ENCODE measurements around the gene NT5M. TPM values are rescaled to one million over a fixed set of nuclear protein-coding genes. Genes with fewer than 3 reads are reported as not detected.

Gene NT5M
- polyA plus RNA-seq, 3 donors, result 0.23 to 0.57 (median 0.25) TPM

GRCh38 chr17:17359271-17359670 is 56.1 kb downstream of the NT5M start:
- intact Hi-C loops (cut with micrococcal nuclease), result loop anchor here (5.0 kb wide), 2 partner anchors 78 to 138 kb away; partner anchors contain the start of gene RASD1 (in 1 of the 2)

GRCh38 chr17:17360087-17360730 is 57.0 kb downstream of the NT5M start:
- Mint-ChIP-seq H3K4me1 (no peaks in the 10 kb centered on the region), H3K27ac (no peak overlapping the region), H3K4me3 (no peak overlapping the region), H3K36me3 (no peaks in the 10 kb centered on the region), H3K27me3 (ENCODE audit: low read depth in 3 of 3) (peaks cover 0 to 9% (median 5%) of the 10 kb centered on the region in 3 donors), H3K9me3 (peaks cover 3 to 14% (median 6%) of the 10 kb centered on the region in 7 donors)
- peaks cover 0 to under 1% of the 10 kb centered on the region in 2 donors for H3K4me1 ChIP-seq (ENCODE audit: control insufficient read depth in 1 of 2, insufficient read depth in 2 of 2, low read length in 2 of 2)
- no peaks in the 10 kb centered on the region for H3K36me3 ChIP-seq (replicated peaks in 1 of 2; ENCODE audit: control insufficient read depth in 1 of 2, insufficient read depth in 2 of 2, low read length in 2 of 2)
- intact Hi-C loops (cut with micrococcal nuclease), result no loop called here
- no peaks in the 10 kb centered on the region for H3K79me2 ChIP-seq (ENCODE audit: insufficient read depth, low read length)
- no peaks in the 10 kb centered on the region for H3K27me3 ChIP-seq (ENCODE audit: control insufficient read depth in 2 of 2, insufficient read depth in 2 of 2, low read length in 2 of 2)
- no peak overlapping the region for H3K9ac ChIP-seq (ENCODE audit: insufficient read depth, low read length, poor library complexity, severe bottlenecking)
- DNase-seq, result no peak
- TF ChIP-seq CTCF (IDR thresholded peaks at IDR 0.05), result no peak
- H2AFZ ChIP-seq (ENCODE audit: insufficient read depth, low read depth, low read length, poor library complexity, severe bottlenecking), result no peak overlapping the region
- H4K20me1 ChIP-seq (ENCODE audit: insufficient read depth, low read length), result no peaks in the 10 kb centered on the region
- no CpG with 5 or more reads among the region's 1 CpG for WGBS (ENCODE audit: insufficient coverage)
- H3K4me2 ChIP-seq (replicated peaks; ENCODE audit: extremely low read depth, low read length, poor library complexity, severe bottlenecking), result no peak overlapping the region
- no peak overlapping the region for H3K27ac ChIP-seq (ENCODE audit: low read depth in 1 of 2, low read length in 2 of 2)
- H3K4me3 ChIP-seq (replicated peaks in 1 of 3; ENCODE audit: low read depth in 2 of 3, low read length in 3 of 3), result no peak overlapping the region
- H3K9me3 ChIP-seq (replicated peaks in 1 of 2; ENCODE audit: control insufficient read depth in 1 of 2, insufficient read depth in 1 of 2, low read length in 2 of 2), result no peaks in the 10 kb centered on the region

More at GRCh38 chr17:17359271-17359670, 56.1 kb downstream of the NT5M start:
- no peaks in the 10 kb centered on the region for H3K36me3 Mint-ChIP-seq
- H3K27me3 Mint-ChIP-seq (ENCODE audit: low read depth in 3 of 3), result peaks cover 0 to 9% (median 5%) of the 10 kb centered on the region in 3 donors
- H3K27me3 ChIP-seq (ENCODE audit: control insufficient read depth in 2 of 2, insufficient read depth in 2 of 2, low read length in 2 of 2), result no peaks in the 10 kb centered on the region
- H2AFZ ChIP-seq (ENCODE audit: insufficient read depth, low read depth, low read length, poor library complexity, severe bottlenecking), result no peak overlapping the region
- H3K27ac Mint-ChIP-seq, result no peak overlapping the region
- H4K20me1 ChIP-seq (ENCODE audit: insufficient read depth, low read length), result no peaks in the 10 kb centered on the region
- H3K4me1 ChIP-seq (ENCODE audit: control insufficient read depth in 1 of 2, insufficient read depth in 2 of 2, low read length in 2 of 2), result peaks cover 2 to 3% of the 10 kb centered on the region in 2 donors
- H3K79me2 ChIP-seq (ENCODE audit: insufficient read depth, low read length), result no peaks in the 10 kb centered on the region
- peaks cover 2% of the 10 kb centered on the region for H3K4me1 Mint-ChIP-seq
- H3K4me2 ChIP-seq (replicated peaks; ENCODE audit: extremely low read depth, low read length, poor library complexity, severe bottlenecking), result no peak overlapping the region
- no peaks in the 10 kb centered on the region for H3K9me3 ChIP-seq (replicated peaks in 1 of 2; ENCODE audit: control insufficient read depth in 1 of 2, insufficient read depth in 1 of 2, low read length in 2 of 2)
- H3K4me3 Mint-ChIP-seq, result no peak overlapping the region
- no peak for TF ChIP-seq CTCF (IDR thresholded peaks at IDR 0.05)
- no peak overlapping the region for H3K4me3 ChIP-seq (replicated peaks in 1 of 3; ENCODE audit: low read depth in 2 of 3, low read length in 3 of 3)
- peaks cover 3 to 14% (median 6%) of the 10 kb centered on the region in 7 donors for H3K9me3 Mint-ChIP-seq
- WGBS (ENCODE audit: insufficient coverage), result 88% methylated on average over 1 of the region's 2 CpGs
- H3K9ac ChIP-seq (ENCODE audit: insufficient read depth, low read length, poor library complexity, severe bottlenecking), result no peak overlapping the region
- DNase-seq, result no peak
- no peak overlapping the region for H3K27ac ChIP-seq (ENCODE audit: low read depth in 1 of 2, low read length in 2 of 2)
- H3K36me3 ChIP-seq (replicated peaks in 1 of 2; ENCODE audit: control insufficient read depth in 1 of 2, insufficient read depth in 2 of 2, low read length in 2 of 2), result no peaks in the 10 kb centered on the region
